Activated CD8-positive, alpha-beta memory T cell treated with anti-CD3 and anti-CD28 coated beads, Interleukin-2, amount 50 U/mL, for 1 hour (primary cell): ENCODE data around the gene PAGE4.

Experiments used
- DNase-seq: peaks from one replicate; pipeline ENCODE4 v3.0.0-alpha.2; 2020; ENCODE audit errors: extremely low read depth

PAGE4 gene

GRCh38 chrX:49876750-49877149 lies 47.6 kb downstream of the PAGE4 start:
- no peak for DNase-seq

- no peak for DNase-seq
Observed at GRCh38 chrX:49877397-49878101, 48.4 kb downstream of the PAGE4 start.

GRCh38 chrX:49878128-49878833 lies 49.2 kb downstream of the PAGE4 start:
- no peak for DNase-seq

DNA sequence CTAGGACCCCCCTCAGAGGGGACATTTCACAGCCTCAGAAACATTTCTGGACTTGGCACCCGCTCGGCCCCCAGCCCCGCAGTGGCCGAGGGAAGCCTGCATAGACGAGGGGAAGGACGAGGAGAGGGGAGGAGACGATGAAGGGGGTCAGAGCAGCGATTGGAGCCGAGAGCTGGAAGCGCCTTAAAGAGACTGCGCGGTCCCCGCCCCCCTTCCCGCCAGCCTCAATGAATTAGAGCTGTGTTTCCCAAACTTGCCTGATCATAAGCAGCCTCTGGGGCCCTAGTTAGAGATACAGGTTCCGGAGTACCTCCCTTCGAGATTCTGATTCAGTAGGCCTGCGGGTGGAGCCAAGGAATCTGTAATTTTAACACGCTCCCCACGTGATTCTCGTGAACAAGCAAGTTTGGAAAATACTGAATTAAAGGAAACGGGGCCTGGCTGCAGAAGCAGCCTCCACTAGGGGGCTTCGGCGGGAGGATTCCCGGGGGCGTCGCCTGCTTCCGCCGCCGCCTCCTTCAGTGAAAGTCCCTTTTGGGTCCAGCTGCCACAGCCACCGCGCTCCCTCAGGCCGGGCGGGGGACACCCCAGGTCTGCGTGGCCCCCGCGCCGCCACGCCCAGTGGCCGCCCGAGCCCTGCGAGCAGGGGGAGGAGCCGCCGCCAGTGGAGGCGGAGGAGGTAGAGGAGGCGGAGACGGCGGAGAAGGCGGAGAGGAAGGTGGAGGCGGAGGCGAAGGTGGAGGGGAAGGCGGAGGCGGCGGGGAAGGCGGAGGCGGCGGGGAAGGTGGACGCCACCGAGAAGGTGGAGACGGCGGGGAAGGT lies 49.9 kb downstream of the PAGE4 start, which contains the start of gene USP27X:
USP27X (plus strand) TSS at position 651 of the 822 bp plus-strand sequence. CDS start 824 bp downstream, outside the sequence.
- peak; percentile 54 for DNase-seq

DNA sequence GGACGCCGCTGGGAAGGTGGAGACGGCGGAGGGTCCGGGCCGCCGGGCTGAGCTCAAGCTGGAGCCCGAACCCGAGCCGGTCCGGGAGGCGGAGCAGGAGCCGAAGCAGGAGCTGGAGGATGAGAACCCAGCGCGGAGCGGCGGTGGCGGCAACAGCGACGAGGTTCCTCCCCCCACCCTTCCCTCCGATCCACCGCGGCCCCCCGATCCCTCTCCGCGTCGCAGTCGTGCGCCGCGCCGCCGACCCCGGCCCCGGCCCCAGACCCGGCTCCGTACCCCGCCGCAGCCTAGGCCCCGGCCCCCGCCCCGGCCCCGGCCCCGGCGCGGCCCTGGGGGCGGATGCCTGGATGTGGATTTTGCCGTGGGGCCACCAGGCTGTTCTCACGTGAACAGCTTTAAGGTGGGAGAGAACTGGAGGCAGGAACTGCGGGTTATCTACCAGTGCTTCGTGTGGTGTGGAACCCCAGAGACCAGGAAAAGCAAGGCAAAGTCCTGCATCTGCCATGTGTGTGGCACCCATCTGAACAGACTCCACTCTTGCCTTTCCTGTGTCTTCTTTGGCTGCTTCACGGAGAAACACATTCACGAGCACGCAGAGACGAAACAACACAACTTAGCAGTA lies 50.7 kb downstream of the PAGE4 start:
- DNase-seq: no peak

DNA sequence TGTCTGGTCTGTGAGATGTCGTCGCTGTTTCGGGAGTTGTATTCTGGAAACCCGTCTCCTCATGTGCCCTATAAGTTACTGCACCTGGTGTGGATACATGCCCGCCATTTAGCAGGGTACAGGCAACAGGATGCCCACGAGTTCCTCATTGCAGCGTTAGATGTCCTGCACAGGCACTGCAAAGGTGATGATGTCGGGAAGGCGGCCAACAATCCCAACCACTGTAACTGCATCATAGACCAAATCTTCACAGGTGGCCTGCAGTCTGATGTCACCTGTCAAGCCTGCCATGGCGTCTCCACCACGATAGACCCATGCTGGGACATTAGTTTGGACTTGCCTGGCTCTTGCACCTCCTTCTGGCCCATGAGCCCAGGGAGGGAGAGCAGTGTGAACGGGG lies 51.6 kb downstream of the PAGE4 start:
- DNase-seq: no peak
